Endodermal cell (in vitro differentiated cells): ENCODE results near the gene TTC23L. TPM values are rescaled to one million over a fixed set of nuclear protein-coding genes. Genes with fewer than 3 reads are reported as not detected.

Source experiments
- DNase-seq: peaks from one replicate; pipeline ENCODE4 v3.0.0-alpha.2; 2017
- H3K27ac ChIP-seq: 2 replicates; pipeline ENCODE4 v1.5.1; 2013; ENCODE audit warnings: mild to moderate bottlenecking, low read depth, low read length, moderate library complexity
- H3K27me3 ChIP-seq: 2 replicates; pipeline ENCODE4 v1.6.1; 2013; ENCODE audit warnings: mild to moderate bottlenecking, low read length, moderate library complexity; ENCODE audit not compliant: insufficient read depth, control insufficient read depth, poor library complexity, severe bottlenecking
- H3K36me3 ChIP-seq: 2 replicates; pipeline ENCODE4 v1.7.0; 2013; ENCODE audit warnings: mild to moderate bottlenecking, low read length, moderate library complexity; ENCODE audit not compliant: control insufficient read depth, insufficient read depth
- H3K4me1 ChIP-seq: one replicate; pipeline ENCODE4 v1.7.0; 2013; ENCODE audit warnings: low read length; ENCODE audit not compliant: control insufficient read depth, insufficient read depth
- H3K4me3 ChIP-seq: 2 replicates; pipeline ENCODE4 v1.5.1; 2013; ENCODE audit warnings: mild to moderate bottlenecking, low read length, moderate library complexity
- H3K9ac ChIP-seq: 2 replicates; pipeline ENCODE4 v1.6.1; 2013; ENCODE audit warnings: mild to moderate bottlenecking, low read length, moderate library complexity; ENCODE audit not compliant: poor library complexity, severe bottlenecking; ENCODE audit errors: extremely low read depth
- H3K9me3 ChIP-seq: 2 replicates; pipeline ENCODE4 v1.6.1; 2013; ENCODE audit warnings: mild to moderate bottlenecking, low read length, moderate library complexity; ENCODE audit not compliant: control insufficient read depth
- H3K27ac Mint-ChIP-seq: 2 replicates; pipeline ENCODE4 v1.8.0; 2020; ENCODE audit warnings: mixed read lengths
- H3K27me3 Mint-ChIP-seq: 2 replicates; pipeline ENCODE4 v1.8.0; 2021; ENCODE audit warnings: mild to moderate bottlenecking, mixed read lengths; ENCODE audit not compliant: insufficient read depth
- H3K36me3 Mint-ChIP-seq: 2 replicates; pipeline ENCODE4 v1.8.0; 2020; ENCODE audit warnings: low read depth, mixed read lengths
- H3K4me1 Mint-ChIP-seq: 2 replicates; pipeline ENCODE4 v1.8.0; 2020; ENCODE audit warnings: mixed read lengths
- H3K4me3 Mint-ChIP-seq: 2 replicates; pipeline ENCODE4 v1.8.0; 2020; ENCODE audit warnings: mild to moderate bottlenecking, moderate library complexity, mixed read lengths
- H3K9me3 Mint-ChIP-seq: 2 replicates; pipeline ENCODE4 v1.8.0; 2020; ENCODE audit warnings: mild to moderate bottlenecking, mixed read lengths
- WGBS, 2 experiments: methylation state at CpG; one replicate each; pipeline versions ENCODE4 v1.1.5 to v1.1.7; 2013; ENCODE audit warnings: missing lambda C conversion rate in 2 of 2, mixed read lengths in 1 of 2; ENCODE audit not compliant: insufficient coverage in 1 of 2, insufficient read length in 1 of 2; 5-methylcytosine and 5-hydroxymethylcytosine counted together
- total RNA-seq, 2 donors: library from RNA; stranded (reverse); fragmentation: NEBNext Ultra II Directional in 1 of 2; extraction: Animal tissue kit (Norgen Biotek cat#: 25700) in 1 of 2; gene quantifications; 2 replicates in 1 of 2; 3 replicates in 1 of 2; pipeline ENCODE4 v1.2.1, GENCODE V29; 2021
- TF ChIP-seq, protein P1 (sequence below): fragments of 200-600 bp; sonication (generic); conservative IDR thresholded peaks from 2 replicates; pipeline ENCODE4 v1.5.0; 2021; ENCODE audit warnings: antibody characterized with exemption, mild to moderate bottlenecking

TTC23L gene
- total RNA-seq, 2 donors from 2014 or later, result 0.95 to 3.0 TPM

DNA sequence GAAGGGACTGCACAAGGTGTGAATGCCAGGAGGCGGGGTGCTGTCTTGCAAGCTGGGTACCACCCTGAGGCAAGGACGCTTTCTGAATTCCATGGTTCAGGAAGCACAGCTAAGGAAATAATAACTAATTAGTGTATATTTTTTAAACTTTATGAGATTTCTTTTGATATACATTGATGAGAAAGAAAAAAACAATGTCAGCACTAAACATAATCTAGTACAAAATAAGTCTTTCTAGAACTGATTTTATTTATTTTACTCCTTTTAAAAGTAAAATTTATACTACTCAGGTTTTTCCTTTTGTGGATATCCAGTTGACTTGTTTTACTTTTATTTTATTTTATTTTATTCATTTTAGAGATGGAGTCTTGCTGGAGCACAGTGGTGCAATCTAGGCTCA, 94.0 kb downstream of the TTC23L start:
- H3K27ac Mint-ChIP-seq, result no peak overlapping the region
- H3K27me3 Mint-ChIP-seq, result no peaks in the 10 kb centered on the region
- peaks cover 25% of the 10 kb centered on the region for H3K36me3 Mint-ChIP-seq
- peaks cover 11% of the 10 kb centered on the region for H3K4me1 Mint-ChIP-seq
- H3K9me3 ChIP-seq, result no peaks in the 10 kb centered on the region
- DNase-seq, result no peak
- H3K4me3 Mint-ChIP-seq, result no peak overlapping the region
- no peaks in the 10 kb centered on the region for H3K4me1 ChIP-seq
- no peak overlapping the region for H3K4me3 ChIP-seq
- peaks cover 47% of the 10 kb centered on the region for H3K36me3 ChIP-seq
- no peak overlapping the region for H3K9ac ChIP-seq
- H3K27me3 ChIP-seq, result no peaks in the 10 kb centered on the region
- WGBS, 2 experiments, result 95 to 100% methylated on average over 1 to 2 of the region's 2 CpGs
- H3K9me3 Mint-ChIP-seq, result no peaks in the 10 kb centered on the region
- TF ChIP-seq, protein P1, sequence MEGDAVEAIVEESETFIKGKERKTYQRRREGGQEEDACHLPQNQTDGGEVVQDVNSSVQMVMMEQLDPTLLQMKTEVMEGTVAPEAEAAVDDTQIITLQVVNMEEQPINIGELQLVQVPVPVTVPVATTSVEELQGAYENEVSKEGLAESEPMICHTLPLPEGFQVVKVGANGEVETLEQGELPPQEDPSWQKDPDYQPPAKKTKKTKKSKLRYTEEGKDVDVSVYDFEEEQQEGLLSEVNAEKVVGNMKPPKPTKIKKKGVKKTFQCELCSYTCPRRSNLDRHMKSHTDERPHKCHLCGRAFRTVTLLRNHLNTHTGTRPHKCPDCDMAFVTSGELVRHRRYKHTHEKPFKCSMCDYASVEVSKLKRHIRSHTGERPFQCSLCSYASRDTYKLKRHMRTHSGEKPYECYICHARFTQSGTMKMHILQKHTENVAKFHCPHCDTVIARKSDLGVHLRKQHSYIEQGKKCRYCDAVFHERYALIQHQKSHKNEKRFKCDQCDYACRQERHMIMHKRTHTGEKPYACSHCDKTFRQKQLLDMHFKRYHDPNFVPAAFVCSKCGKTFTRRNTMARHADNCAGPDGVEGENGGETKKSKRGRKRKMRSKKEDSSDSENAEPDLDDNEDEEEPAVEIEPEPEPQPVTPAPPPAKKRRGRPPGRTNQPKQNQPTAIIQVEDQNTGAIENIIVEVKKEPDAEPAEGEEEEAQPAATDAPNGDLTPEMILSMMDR, result no peak
- H3K27ac ChIP-seq, result no peak overlapping the region

DNA sequence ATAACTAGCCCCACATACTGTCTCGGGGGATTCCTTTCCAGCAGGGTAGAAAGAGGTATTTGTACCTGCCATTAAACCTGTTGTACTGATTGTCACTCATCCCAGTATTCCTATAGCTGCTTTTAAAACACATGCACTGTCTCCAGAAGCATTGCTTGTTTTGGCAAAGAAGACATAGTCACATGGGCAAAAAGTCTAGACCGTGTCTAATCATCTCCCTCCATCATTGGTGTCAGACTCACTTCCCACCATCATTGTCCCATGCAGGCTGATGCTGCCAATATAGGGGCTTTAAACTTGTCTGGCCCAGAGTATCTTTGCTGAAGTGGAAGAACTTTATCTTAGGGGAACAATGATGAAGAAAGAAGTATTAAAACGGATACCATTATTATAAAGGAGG, 103.0 kb downstream of the TTC23L start:
- Mint-ChIP-seq H3K36me3 (peaks cover 64% of the 10 kb centered on the region), H3K27ac (no peak overlapping the region), H3K27me3 (no peaks in the 10 kb centered on the region), H3K4me1 (no peaks in the 10 kb centered on the region), H3K4me3 (no peak overlapping the region), H3K9me3 (no peaks in the 10 kb centered on the region)
- TF ChIP-seq, protein P1, result no peak
- H3K36me3 ChIP-seq, result peaks cover 90% of the 10 kb centered on the region
- no peak overlapping the region for H3K4me3 ChIP-seq
- H3K27ac ChIP-seq, result no peak overlapping the region
- DNase-seq, result no peak
- H3K9ac ChIP-seq, result no peak overlapping the region
- no peaks in the 10 kb centered on the region for H3K4me1 ChIP-seq
- no peaks in the 10 kb centered on the region for H3K27me3 ChIP-seq
- WGBS, 2 experiments, result 92 to 93% methylated on average over 3 of the region's 3 CpGs
- H3K9me3 ChIP-seq, result no peaks in the 10 kb centered on the region

DNA sequence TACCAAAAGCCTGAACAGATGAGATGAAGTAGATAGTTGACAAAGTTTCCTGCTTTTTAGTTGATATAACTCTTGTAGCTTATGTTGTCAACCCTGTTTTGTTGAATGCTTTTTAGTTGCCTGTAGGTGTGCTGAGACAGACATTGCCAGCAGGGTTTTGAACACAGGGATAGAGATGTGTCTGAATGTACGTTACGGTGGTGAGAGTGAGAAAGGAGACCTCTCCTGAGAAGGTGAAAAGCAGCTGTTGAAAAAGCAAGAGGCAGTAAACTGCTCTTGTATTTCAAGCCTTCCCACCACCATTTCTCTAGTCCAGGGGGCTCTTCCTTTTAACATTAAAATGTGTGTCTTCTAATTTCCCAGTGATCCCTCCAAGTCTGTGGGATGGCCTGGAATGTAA, 105.1 kb downstream of the TTC23L start:
- Histone ChIP-seq H3K4me1 (no peaks in the 10 kb centered on the region), H3K4me3 (no peak overlapping the region), H3K9ac (no peak overlapping the region), H3K9me3 (no peaks in the 10 kb centered on the region), H3K36me3 (peaks cover 83% of the 10 kb centered on the region), H3K27me3 (no peaks in the 10 kb centered on the region), H3K27ac (no peak overlapping the region)
- TF ChIP-seq, protein P1, result no peak
- no peak for DNase-seq
- H3K27ac Mint-ChIP-seq, result peak overlapping the region; percentile 8
- H3K36me3 Mint-ChIP-seq, result peaks cover 49% of the 10 kb centered on the region
- no peak overlapping the region for H3K4me3 Mint-ChIP-seq
- no peaks in the 10 kb centered on the region for H3K4me1 Mint-ChIP-seq
- WGBS, 2 experiments, result 98 to 100% methylated on average over 2 of the region's 2 CpGs
- H3K9me3 Mint-ChIP-seq, result no peaks in the 10 kb centered on the region
- no peaks in the 10 kb centered on the region for H3K27me3 Mint-ChIP-seq
